Mononuclear cell (primary cell): ENCODE data around the gene ZBTB20. TPM values are rescaled to one million over a fixed set of nuclear protein-coding genes. Genes with fewer than 3 reads are reported as not detected.
"Not testable (repeated sequence)": the region's sequence is repeated elsewhere in the genome, so short reads cannot be mapped to it uniquely, and the experiment has no call there.

ENCODE experiments used
- H3K27me3 ChIP-seq: 2 replicates; pipeline ENCODE4 v1.6.0; 2011; ENCODE audit warnings: low read length, control low read depth; ENCODE audit not compliant: insufficient read depth
- H3K4me1 ChIP-seq: 2 replicates; pipeline ENCODE4 v1.5.1; 2011; ENCODE audit warnings: mild to moderate bottlenecking, low read length, control low read depth; ENCODE audit not compliant: insufficient read depth
- H3K4me3 ChIP-seq: 2 replicates; pipeline ENCODE4 v1.5.1; 2011; ENCODE audit warnings: mild to moderate bottlenecking, low read length, moderate library complexity
- H3K9me3 ChIP-seq: 2 replicates; pipeline ENCODE4 v1.5.1; 2011; ENCODE audit warnings: low read depth, mild to moderate bottlenecking, control low read depth, low read length
- total RNA-seq: library from RNA; depleted of rRNA; stranded (reverse); fragments of >200 nt; gene quantifications from one replicate; pipeline ENCODE4 v1.2.3, GENCODE V29; 2012

The ZBTB20 gene
- total RNA-seq, 1 donor: 38.2 TPM

- H3K9me3 ChIP-seq: no peaks in the 10 kb centered on the region
- no peaks in the 10 kb centered on the region for H3K27me3 ChIP-seq
- peak overlapping the region; percentile 17 for H3K4me3 ChIP-seq
- peaks cover 14% of the 10 kb centered on the region for H3K4me1 ChIP-seq
These were observed 448.7 kb downstream of the ZBTB20 start for GRCh38 chr3:114698146-114699105.

- H3K27me3 ChIP-seq: no peaks in the 10 kb centered on the region
- H3K9me3 ChIP-seq: no peaks in the 10 kb centered on the region
- H3K4me3 ChIP-seq: no peak overlapping the region
- H3K4me1 ChIP-seq: peaks cover 14% of the 10 kb centered on the region
These were observed 449.7 kb downstream of the ZBTB20 start for GRCh38 chr3:114697401-114697800.

- H3K9me3 ChIP-seq: no peaks in the 10 kb centered on the region
- no peaks in the 10 kb centered on the region for H3K27me3 ChIP-seq
- H3K4me1 ChIP-seq: peaks cover 14% of the 10 kb centered on the region
- no peak overlapping the region for H3K4me3 ChIP-seq
These were observed 452.8 kb downstream of the ZBTB20 start for GRCh38 chr3:114694251-114694650.

- Histone ChIP-seq H3K9me3 (no peaks in the 10 kb centered on the region), H3K4me3 (no peak overlapping the region), H3K4me1 (peaks cover 10% of the 10 kb centered on the region), H3K27me3 (no peaks in the 10 kb centered on the region)
These were observed 455.2 kb downstream of the ZBTB20 start for GRCh38 chr3:114691871-114692270.

- Histone ChIP-seq H3K9me3 (no peaks in the 10 kb centered on the region), H3K4me3 (no peak overlapping the region), H3K4me1 (peaks cover 13% of the 10 kb centered on the region), H3K27me3 (no peaks in the 10 kb centered on the region)
These were observed 456.2 kb downstream of the ZBTB20 start for GRCh38 chr3:114690911-114691310.

GRCh38 chr3:114687151-114687550 lies 459.9 kb downstream of the ZBTB20 start:
- Histone ChIP-seq H3K27me3 (no peaks in the 10 kb centered on the region), H3K9me3 (no peaks in the 10 kb centered on the region), H3K4me1 (peaks cover 14% of the 10 kb centered on the region), H3K4me3 (no peak overlapping the region)

- Histone ChIP-seq H3K9me3 (no peaks in the 10 kb centered on the region), H3K27me3 (no peaks in the 10 kb centered on the region), H3K4me3 (no peak overlapping the region), H3K4me1 (peaks cover 14% of the 10 kb centered on the region)
These were observed 460.5 kb downstream of the ZBTB20 start for GRCh38 chr3:114686621-114687020.

GRCh38 chr3:114685161-114685560 lies 461.9 kb downstream of the ZBTB20 start:
- Histone ChIP-seq H3K4me3 (no peak overlapping the region), H3K27me3 (no peaks in the 10 kb centered on the region), H3K9me3 (no peaks in the 10 kb centered on the region), H3K4me1 (peaks cover 14% of the 10 kb centered on the region)

- Histone ChIP-seq H3K9me3 (no peaks in the 10 kb centered on the region), H3K4me3 (no peak overlapping the region), H3K4me1 (no peaks in the 10 kb centered on the region), H3K27me3 (no peaks in the 10 kb centered on the region)
These were observed 466.8 kb downstream of the ZBTB20 start for GRCh38 chr3:114680299-114680698.

- H3K9me3 ChIP-seq: not testable (repeated sequence)
These were observed 467.3 kb downstream of the ZBTB20 start for GRCh38 chr3:114679773-114680172.

GRCh38 chr3:114675104-114675503 lies 472.0 kb downstream of the ZBTB20 start:
- Histone ChIP-seq H3K9me3 (no peaks in the 10 kb centered on the region), H3K4me1 (no peaks in the 10 kb centered on the region), H3K4me3 (no peak overlapping the region), H3K27me3 (no peaks in the 10 kb centered on the region)

More at GRCh38 chr3:114679773-114680172, 467.3 kb downstream of the ZBTB20 start:
- not testable (repeated sequence) for H3K4me1 ChIP-seq, H3K27me3 ChIP-seq, H3K4me3 ChIP-seq

- no peak overlapping the region for H3K4me3 ChIP-seq
- no peaks in the 10 kb centered on the region for H3K4me1 ChIP-seq
- H3K27me3 ChIP-seq: no peaks in the 10 kb centered on the region
- no peaks in the 10 kb centered on the region for H3K9me3 ChIP-seq
These were observed 473.1 kb downstream of the ZBTB20 start for GRCh38 chr3:114674036-114674435.

- Histone ChIP-seq H3K27me3 (no peaks in the 10 kb centered on the region), H3K4me1 (no peaks in the 10 kb centered on the region), H3K4me3 (no peak overlapping the region), H3K9me3 (no peaks in the 10 kb centered on the region)
These were observed 473.6 kb downstream of the ZBTB20 start for GRCh38 chr3:114673481-114673880.

- no peaks in the 10 kb centered on the region for H3K4me1 ChIP-seq
- H3K27me3 ChIP-seq: no peaks in the 10 kb centered on the region
- H3K4me3 ChIP-seq: no peak overlapping the region
- no peaks in the 10 kb centered on the region for H3K9me3 ChIP-seq
These were observed 474.2 kb downstream of the ZBTB20 start for GRCh38 chr3:114672692-114673447.

GRCh38 chr3:114671741-114672510 lies 475.2 kb downstream of the ZBTB20 start:
- no peaks in the 10 kb centered on the region for H3K4me1 ChIP-seq
- no peak overlapping the region for H3K4me3 ChIP-seq
- no peaks in the 10 kb centered on the region for H3K27me3 ChIP-seq
- no peaks in the 10 kb centered on the region for H3K9me3 ChIP-seq
